Neural progenitor cell (in vitro differentiated cells): ENCODE results near the gene BIK. TPM values are rescaled to one million over a fixed set of nuclear protein-coding genes. Genes with fewer than 3 reads are reported as not detected.
A peak's percentile ranks its signal among the peaks of the same experiment; 100 is the strongest.

Experiments
- DNase-seq: peaks from one replicate; pipeline ENCODE4 v3.0.0-alpha.2; 2016; ENCODE audit warnings: low spot score
- H2AFZ ChIP-seq: fragments of 200-600 bp; sonication (generic); replicated peaks from 2 replicates; pipeline ENCODE4 v1.6.1; 2016; ENCODE audit warnings: antibody characterized with exemption
- H3F3A ChIP-seq: fragments of 200-600 bp; sonication (generic); 2 replicates; pipeline ENCODE4 v1.6.1; 2016; ENCODE audit warnings: antibody characterized with exemption, low read depth
- H3K27ac ChIP-seq: fragments of 200-600 bp; sonication (generic); 2 replicates; pipeline ENCODE4 v1.5.1; 2016; ENCODE audit warnings: mild to moderate bottlenecking
- H3K27me3 ChIP-seq: fragments of 200-600 bp; sonication (generic); 2 replicates; pipeline ENCODE4 v1.6.1; 2016; ENCODE audit warnings: mild to moderate bottlenecking, moderate library complexity
- H3K36me3 ChIP-seq: fragments of 200-600 bp; sonication (generic); 2 replicates; pipeline ENCODE4 v1.5.1; 2016
- H3K4me1 ChIP-seq: fragments of 200-600 bp; sonication (generic); 2 replicates; pipeline ENCODE4 v1.6.1; 2016; ENCODE audit warnings: mixed run types
- H3K4me2 ChIP-seq: fragments of 200-600 bp; sonication (generic); 2 replicates; pipeline ENCODE4 v1.6.1; 2016
- H3K4me3 ChIP-seq: fragments of 200-600 bp; sonication (generic); 2 replicates; pipeline ENCODE4 v1.5.1; 2016
- H3K79me2 ChIP-seq: fragments of 200-600 bp; sonication (generic); 2 replicates; pipeline ENCODE4 v1.6.1; 2016; ENCODE audit warnings: low read depth
- H3K9ac ChIP-seq: fragments of 200-600 bp; sonication (generic); 2 replicates; pipeline ENCODE4 v1.6.1; 2016
- H3K9me3 ChIP-seq: fragments of 200-600 bp; sonication (generic); 2 replicates; pipeline ENCODE4 v1.5.1; 2016; ENCODE audit warnings: low read depth
- H4K20me1 ChIP-seq: fragments of 200-600 bp; sonication (generic); 2 replicates; pipeline ENCODE4 v1.6.1; 2016; ENCODE audit warnings: low read depth
- H3K27ac Mint-ChIP-seq: 3 replicates; pipeline ENCODE4 v1.8.0; 2021; ENCODE audit warnings: mixed read lengths
- H3K27me3 Mint-ChIP-seq: 2 replicates; pipeline ENCODE4 v1.8.0; 2022; ENCODE audit warnings: low read depth, mild to moderate bottlenecking, inconsistent platforms, moderate library complexity, mixed read lengths; ENCODE audit not compliant: insufficient read depth
- H3K36me3 Mint-ChIP-seq: 3 replicates; pipeline ENCODE4 v1.8.0; 2021; ENCODE audit warnings: mixed read lengths
- H3K4me1 Mint-ChIP-seq: 3 replicates; pipeline ENCODE4 v1.8.0; 2021; ENCODE audit warnings: mixed read lengths
- H3K4me3 Mint-ChIP-seq: 3 replicates; pipeline ENCODE4 v1.8.0; 2021; ENCODE audit warnings: mild to moderate bottlenecking, moderate library complexity, mixed read lengths
- H3K9me3 Mint-ChIP-seq: 3 replicates; pipeline ENCODE4 v1.8.0; 2020; ENCODE audit warnings: mixed read lengths
- CTCF ChIP-seq: fragments of 200-600 bp; sonication (generic); IDR thresholded peaks from 2 replicates; pipeline ENCODE4 v1.5.1; 2017; ENCODE audit warnings: antibody characterized with exemption, mild to moderate bottlenecking
- EZH2 ChIP-seq: fragments of 200-600 bp; sonication (generic); IDR thresholded peaks from 2 replicates; pipeline ENCODE4 v1.6.1; 2017; ENCODE audit warnings: antibody characterized with exemption, mild to moderate bottlenecking, moderate library complexity
- EZH2phosphoT487 ChIP-seq: fragments of 200-600 bp; sonication (generic); IDR thresholded peaks from 2 replicates; pipeline ENCODE4 v1.6.1; 2017; ENCODE audit warnings: antibody characterized with exemption
- total RNA-seq: library from RNA; depleted of rRNA; stranded (reverse); fragments of >200 nt; gene quantifications from 2 replicates; pipeline ENCODE4 v1.2.3, GENCODE V29; 2015; ENCODE audit warnings: low replicate concordance

The BIK gene
- total RNA-seq: 1.6 and 2.2 TPM in 2 replicates

GRCh38 chr22:43110444-43110926 is at the start of gene BIK:
TSS of gene BIK (plus strand) at chr22:43110750. CDS start at chr22:43124023, 13,273 bp downstream.
- H3K27me3 Mint-ChIP-seq: peaks cover 45% of the 10 kb centered on the region
- peak within 1 kb of the TSS; percentile 57 for H3K4me3 ChIP-seq
- no peak within 1 kb of the TSS for H3K9ac ChIP-seq
- H3K4me1 Mint-ChIP-seq: peaks cover 19% of the 10 kb centered on the region
- H3K27ac Mint-ChIP-seq: no peak within 1 kb of the TSS
- no peaks in the 10 kb centered on the region for H3K36me3 ChIP-seq
- peak; percentile 85 for DNase-seq
- TF ChIP-seq EZH2: no peak
- TF ChIP-seq CTCF: no peak
- TF ChIP-seq EZH2phosphoT487: no peak
- no peak within 1 kb of the TSS for H3K27ac ChIP-seq
- H4K20me1 ChIP-seq: peaks cover 22% of the 10 kb centered on the region
- peak within 1 kb of the TSS; percentile 91 for H3K4me2 ChIP-seq
- H2AFZ ChIP-seq: peak within 1 kb of the TSS; percentile 76
- peak within 1 kb of the TSS; percentile 84 for H3K4me3 Mint-ChIP-seq
- no peaks in the 10 kb centered on the region for H3K9me3 ChIP-seq
- peaks cover 16% of the 10 kb centered on the region for H3K4me1 ChIP-seq
- peaks cover 36% of the 10 kb centered on the region for H3F3A ChIP-seq
- H3K9me3 Mint-ChIP-seq: no peaks in the 10 kb centered on the region
- H3K36me3 Mint-ChIP-seq: no peaks in the 10 kb centered on the region
- H3K79me2 ChIP-seq: no peaks in the 10 kb centered on the region
- peaks cover 76% of the 10 kb centered on the region for H3K27me3 ChIP-seq

- Histone ChIP-seq H3K4me3 (no peak overlapping the region), H3K4me1 (no peaks in the 10 kb centered on the region), H3K9me3 (no peaks in the 10 kb centered on the region), H3K79me2 (no peaks in the 10 kb centered on the region), H3K27me3 (no peaks in the 10 kb centered on the region), H3K9ac (no peak overlapping the region), H4K20me1 (no peaks in the 10 kb centered on the region), H3K4me2 (no peak overlapping the region), H3K27ac (no peak overlapping the region), H3F3A (no peaks in the 10 kb centered on the region), H2AFZ (no peak overlapping the region), H3K36me3 (no peaks in the 10 kb centered on the region)
- H3K9me3 Mint-ChIP-seq: no peaks in the 10 kb centered on the region
- TF ChIP-seq CTCF (no peak), EZH2phosphoT487 (no peak), EZH2 (no peak)
- H3K36me3 Mint-ChIP-seq: peaks cover 18% of the 10 kb centered on the region
- no peak for DNase-seq
- H3K27me3 Mint-ChIP-seq: no peaks in the 10 kb centered on the region
- no peak overlapping the region for H3K27ac Mint-ChIP-seq
- H3K4me3 Mint-ChIP-seq: no peak overlapping the region
- no peaks in the 10 kb centered on the region for H3K4me1 Mint-ChIP-seq
These were observed 44.4 kb upstream of the BIK start for GRCh38 chr22:43066134-43066533.

GRCh38 chr22:43066844-43067385 is 43.6 kb upstream of the BIK start:
- no peak overlapping the region for H3K9ac ChIP-seq
- no peaks in the 10 kb centered on the region for H3K36me3 ChIP-seq
- H3K4me3 ChIP-seq: no peak overlapping the region
- H3K27ac ChIP-seq: no peak overlapping the region
- H3K9me3 ChIP-seq: no peaks in the 10 kb centered on the region
- H2AFZ ChIP-seq: no peak overlapping the region
- no peaks in the 10 kb centered on the region for H3F3A ChIP-seq
- H3K27me3 Mint-ChIP-seq: no peaks in the 10 kb centered on the region
- no peaks in the 10 kb centered on the region for H3K4me1 ChIP-seq
- peaks cover 15% of the 10 kb centered on the region for H3K36me3 Mint-ChIP-seq
- no peak overlapping the region for H3K4me3 Mint-ChIP-seq
- H3K27me3 ChIP-seq: no peaks in the 10 kb centered on the region
- TF ChIP-seq EZH2: no peak
- TF ChIP-seq EZH2phosphoT487: no peak
- no peak for TF ChIP-seq CTCF
- H3K27ac Mint-ChIP-seq: no peak overlapping the region
- no peaks in the 10 kb centered on the region for H3K9me3 Mint-ChIP-seq
- no peaks in the 10 kb centered on the region for H4K20me1 ChIP-seq
- no peak overlapping the region for H3K4me2 ChIP-seq
- DNase-seq: no peak
- H3K4me1 Mint-ChIP-seq: no peaks in the 10 kb centered on the region
- H3K79me2 ChIP-seq: no peaks in the 10 kb centered on the region
